BJ (cell line): ENCODE measurements around the gene ZNF263. TPM values are rescaled to one million over a fixed set of nuclear protein-coding genes. Genes with fewer than 3 reads are reported as not detected.
"Not testable (repeated sequence)": the region's sequence is repeated elsewhere in the genome, so short reads cannot be mapped to it uniquely, and the experiment has no call there.

Source experiments
- CTCF ChIA-PET: fragments of 350-600 bp; formaldehyde crosslinking; extraction: SDS; loops from one replicate; lab custom pipeline; 2021; ENCODE audit warnings: antibody characterized with exemption, inconsistent platforms; lab: Yijun Ruan, JAX
- POLR2A ChIA-PET: fragments of 300-600 bp; sonication (Branson Sonifier 250); formaldehyde crosslinking; extraction: SDS; loops from one replicate; lab custom pipeline; 2021; ENCODE audit warnings: antibody characterized with exemption; lab: Charles Lee
- DNase-seq: peaks from one replicate; pipeline ENCODE4 v3.0.0-alpha.2; 2011; ENCODE audit warnings: low read depth
- H3K27me3 ChIP-seq: 2 replicates; pipeline ENCODE4 v1.6.0; 2011; ENCODE audit warnings: low read length; ENCODE audit not compliant: control insufficient read depth, insufficient read depth
- H3K36me3 ChIP-seq: 2 replicates; pipeline ENCODE4 v1.5.1; 2011; ENCODE audit warnings: low read length; ENCODE audit not compliant: control insufficient read depth, insufficient read depth
- H3K4me3 ChIP-seq: 2 replicates; pipeline ENCODE4 v1.5.1; 2011; ENCODE audit warnings: low read depth, mild to moderate bottlenecking, control low read depth, low read length
- polyA plus RNA-seq: library from polyadenylated mRNA; depleted of rRNA; stranded (reverse); fragments of >200 nt; gene quantifications from 2 replicates; pipeline ENCODE4 v1.2.3, GENCODE V29; 2011
- TF ChIP-seq, protein P1 (sequence below): IDR thresholded peaks from 2 replicates; pipeline ENCODE4 v1.5.1; 2011; ENCODE audit warnings: low read depth, mild to moderate bottlenecking, control low read depth, inconsistent platforms, low read length, moderate library complexity; ENCODE audit not compliant: insufficient read depth

The ZNF263 gene
- polyA plus RNA-seq, 1 experiment, result 12.9 TPM

DNA sequence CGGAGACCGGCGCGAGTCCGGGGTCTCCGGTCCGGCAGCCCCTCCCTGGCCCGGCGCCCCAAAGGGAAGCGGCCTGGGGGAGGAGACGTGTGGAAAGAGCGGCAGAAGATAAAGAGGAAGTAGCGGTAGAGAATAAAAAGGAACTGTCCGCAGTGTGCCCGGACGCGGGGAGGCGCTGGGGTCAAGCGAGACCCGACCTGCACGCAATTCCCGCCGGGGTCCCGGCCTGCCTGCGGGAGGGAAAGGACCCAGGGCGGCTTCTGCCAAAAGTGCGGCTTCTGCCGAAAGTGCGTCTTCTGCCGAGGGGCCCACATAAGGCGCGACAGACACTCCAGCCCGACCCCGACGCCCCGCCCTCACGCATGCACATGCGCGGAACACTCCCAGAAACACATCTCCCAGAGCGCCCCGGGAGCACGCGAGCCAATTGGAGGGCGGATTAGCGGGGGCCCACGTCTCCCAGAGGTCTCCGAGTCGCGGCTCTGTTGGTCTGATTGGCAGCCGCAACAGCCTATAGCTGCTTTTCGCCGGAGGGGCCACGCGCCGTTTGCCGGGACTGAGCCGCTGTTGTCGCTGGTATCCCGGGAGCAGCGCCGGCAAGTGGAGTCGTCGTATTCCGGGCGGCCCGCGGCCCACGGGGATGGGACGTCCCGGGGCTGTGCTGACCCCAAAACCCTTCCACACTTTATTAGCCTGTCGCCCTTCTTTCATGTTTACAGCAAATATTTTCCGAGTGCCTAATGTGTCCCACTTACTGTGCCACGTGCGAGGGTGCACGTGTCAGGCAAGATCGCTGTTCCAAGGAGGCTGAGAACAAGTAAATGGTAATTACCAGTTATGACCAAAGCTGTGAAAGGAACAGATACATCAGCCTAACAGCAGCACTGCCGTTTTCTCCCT, 18.9 kb upstream of the ZNF263 start:
- CTCF ChIA-PET, result interaction anchor here (0.8 to 2.0 kb wide), 4 partner anchors 8 to 238 kb away, joined by 3 to 9 read pairs (median 4); partner anchors contain the start of genes MEFV and ZNF263
- TF ChIP-seq, protein P1, sequence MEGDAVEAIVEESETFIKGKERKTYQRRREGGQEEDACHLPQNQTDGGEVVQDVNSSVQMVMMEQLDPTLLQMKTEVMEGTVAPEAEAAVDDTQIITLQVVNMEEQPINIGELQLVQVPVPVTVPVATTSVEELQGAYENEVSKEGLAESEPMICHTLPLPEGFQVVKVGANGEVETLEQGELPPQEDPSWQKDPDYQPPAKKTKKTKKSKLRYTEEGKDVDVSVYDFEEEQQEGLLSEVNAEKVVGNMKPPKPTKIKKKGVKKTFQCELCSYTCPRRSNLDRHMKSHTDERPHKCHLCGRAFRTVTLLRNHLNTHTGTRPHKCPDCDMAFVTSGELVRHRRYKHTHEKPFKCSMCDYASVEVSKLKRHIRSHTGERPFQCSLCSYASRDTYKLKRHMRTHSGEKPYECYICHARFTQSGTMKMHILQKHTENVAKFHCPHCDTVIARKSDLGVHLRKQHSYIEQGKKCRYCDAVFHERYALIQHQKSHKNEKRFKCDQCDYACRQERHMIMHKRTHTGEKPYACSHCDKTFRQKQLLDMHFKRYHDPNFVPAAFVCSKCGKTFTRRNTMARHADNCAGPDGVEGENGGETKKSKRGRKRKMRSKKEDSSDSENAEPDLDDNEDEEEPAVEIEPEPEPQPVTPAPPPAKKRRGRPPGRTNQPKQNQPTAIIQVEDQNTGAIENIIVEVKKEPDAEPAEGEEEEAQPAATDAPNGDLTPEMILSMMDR, result peak; percentile 36; the same call in 1 of the 2 replicates
- Histone ChIP-seq H3K4me3 (peak overlapping the region; percentile 91), H3K27me3 (no peaks in the 10 kb centered on the region), H3K36me3 (no peaks in the 10 kb centered on the region)
- POLR2A ChIA-PET, result no interaction called here
- peak; percentile 86 for DNase-seq

DNA sequence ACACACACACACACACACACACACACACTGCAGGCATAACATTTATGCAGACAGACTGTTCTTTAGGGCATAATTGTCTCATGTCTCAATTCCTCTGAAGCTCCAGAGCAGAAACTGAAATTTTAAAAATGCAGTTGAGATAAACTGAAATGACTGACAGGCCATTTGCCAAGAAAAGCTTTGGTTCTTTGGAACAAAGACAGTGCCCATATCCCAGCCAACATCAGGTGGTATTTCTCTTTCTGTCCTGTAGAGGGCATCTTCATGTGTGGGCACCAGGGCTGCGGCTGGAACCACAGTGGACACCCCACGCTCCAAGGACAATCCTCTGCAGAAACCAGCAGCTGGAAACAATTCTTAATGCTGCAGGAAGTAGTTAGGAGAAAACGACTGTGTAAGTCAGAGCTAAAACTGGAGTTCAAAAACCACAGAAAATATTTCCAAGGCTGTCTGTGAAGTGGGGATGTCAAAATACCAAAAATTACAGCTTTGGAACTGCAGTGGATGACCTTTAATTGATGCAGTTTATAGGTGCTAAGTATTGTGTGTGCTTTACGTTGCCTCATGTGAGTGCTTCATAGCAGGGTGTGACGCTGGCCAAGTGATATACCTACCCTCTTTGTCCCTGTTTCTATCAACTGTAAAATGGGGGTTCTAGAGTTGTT, 16.3 kb upstream of the ZNF263 start:
- Histone ChIP-seq H3K4me3 (no peak overlapping the region), H3K27me3 (no peaks in the 10 kb centered on the region), H3K36me3 (no peaks in the 10 kb centered on the region)
- CTCF ChIA-PET, result interaction anchor here (0.6 to 2.5 kb wide), 28 partner anchors 8 to 578 kb away, joined by 3 to 15 read pairs (median 3); partner anchors contain the start of genes CLUAP1, NAA60, TIGD7 and ZNF200
- POLR2A ChIA-PET, result no interaction called here
- peak; percentile 51 for DNase-seq
- TF ChIP-seq, protein P1, result peak; percentile 85

DNA sequence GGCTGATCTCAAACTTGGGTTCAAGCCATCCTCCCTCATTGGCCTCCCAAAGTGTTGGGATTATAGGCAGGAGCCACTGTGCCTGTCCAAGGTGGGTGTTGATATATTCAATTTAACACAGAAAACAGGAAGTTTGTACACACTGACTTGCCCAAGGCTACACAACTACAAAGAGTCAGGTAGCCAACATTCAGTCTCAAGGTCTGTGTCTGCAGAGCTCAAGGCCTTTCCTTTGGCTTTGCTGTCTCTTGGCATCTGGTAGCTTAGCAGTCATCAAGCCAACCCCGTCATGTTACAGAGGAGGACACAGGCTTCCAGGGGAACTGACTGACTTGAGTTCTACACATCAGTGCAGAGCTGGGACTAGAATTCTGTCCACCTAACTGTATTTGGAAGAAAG, 15.0 kb upstream of the ZNF263 start:
- Histone ChIP-seq H3K27me3 (no peaks in the 10 kb centered on the region), H3K36me3 (no peaks in the 10 kb centered on the region), H3K4me3 (no peak overlapping the region)
- POLR2A ChIA-PET, result interaction anchor here (0.6 kb wide), 1 partner anchor 845 kb away, joined by 3 read pairs; no protein-coding TSS in a partner anchor
- TF ChIP-seq, protein P1, result no peak
- CTCF ChIA-PET, result interaction anchor here (0.6 to 2.5 kb wide), 5 partner anchors 10 to 232 kb away, joined by 3 to 14 read pairs (median 10); partner anchors contain the start of genes CLUAP1 and ZNF263
- DNase-seq, result no peak

DNA sequence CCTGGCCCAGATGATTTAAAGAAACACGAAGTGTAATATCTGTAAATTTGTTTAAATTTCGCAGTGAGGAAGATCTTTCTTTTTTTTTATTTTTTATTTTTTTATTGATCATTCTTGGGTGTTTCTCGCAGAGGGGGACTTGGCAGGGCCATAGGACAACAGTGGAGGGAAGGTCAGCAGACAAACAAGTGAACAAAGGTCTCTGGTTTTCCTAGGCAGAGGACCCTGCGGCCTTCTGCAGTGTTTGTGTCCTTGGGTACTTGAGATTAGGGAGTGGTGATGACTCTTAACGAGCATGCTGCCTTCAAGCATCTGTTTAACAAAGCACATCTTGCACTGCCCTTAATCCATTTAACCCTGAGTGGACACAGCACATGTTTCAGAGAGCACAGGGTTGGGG, 12.6 kb upstream of the ZNF263 start:
- CTCF ChIA-PET, DNase-seq, H3K4me3 ChIP-seq, H3K36me3 ChIP-seq, POLR2A ChIA-PET, H3K27me3 ChIP-seq: not testable (repeated sequence)

DNA sequence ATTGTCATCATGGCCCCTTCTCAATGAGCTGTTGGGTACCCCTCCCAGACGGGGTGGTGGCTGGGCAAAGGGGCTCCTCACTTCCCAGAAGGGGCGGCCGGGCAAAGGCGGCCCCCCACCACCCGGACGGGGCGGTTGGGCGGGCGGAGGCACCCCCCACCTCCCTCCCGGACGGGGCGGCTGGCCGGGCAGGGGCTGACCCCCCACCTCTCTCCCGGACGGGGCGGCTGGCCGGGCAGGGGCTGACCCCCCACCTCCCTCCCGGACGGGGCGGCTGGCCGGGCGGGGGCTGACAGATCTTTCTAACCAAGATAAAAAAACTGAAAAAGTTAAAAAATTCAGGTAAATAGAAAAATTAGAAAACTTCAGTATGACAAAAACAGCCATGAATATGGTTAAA, 12.0 kb upstream of the ZNF263 start:
- H3K4me3 ChIP-seq, H3K36me3 ChIP-seq, DNase-seq, H3K27me3 ChIP-seq, POLR2A ChIA-PET, CTCF ChIA-PET: not testable (repeated sequence)

DNA sequence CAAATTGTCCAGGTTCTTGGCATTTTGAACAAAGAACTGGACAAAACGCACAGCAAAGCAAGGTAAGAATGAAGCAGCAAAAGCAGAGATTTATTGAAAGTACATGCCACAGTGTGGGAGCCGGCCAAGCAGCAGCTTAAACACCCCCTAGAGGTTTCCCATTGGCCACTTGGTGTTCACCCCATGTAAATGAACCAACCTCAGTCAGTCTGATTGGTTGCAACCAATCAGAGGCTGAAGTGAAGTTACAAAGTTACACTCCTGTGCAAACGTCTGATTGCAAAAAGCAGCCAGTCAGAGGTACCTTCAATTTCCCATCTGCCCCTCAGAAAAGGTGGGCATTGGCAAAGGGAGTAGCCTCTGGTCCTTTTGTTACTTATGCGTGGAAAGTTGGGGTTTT, 8.8 kb upstream of the ZNF263 start:
- ChIA-PET POLR2A (no interaction called here), CTCF (interaction anchor here (0.6 to 0.9 kb wide), 3 partner anchors 7 to 220 kb away, joined by 3 to 4 read pairs (median 4); no protein-coding TSS in a partner anchor)
- no peak for DNase-seq
- Histone ChIP-seq H3K27me3 (no peaks in the 10 kb centered on the region), H3K36me3 (no peaks in the 10 kb centered on the region), H3K4me3 (no peak overlapping the region)
- TF ChIP-seq, protein P1, result no peak
